Caco-2 (cell line): Measurements from ENCODE around the gene SBNO1. TPM values are rescaled to one million over a fixed set of nuclear protein-coding genes. Genes with fewer than 3 reads are reported as not detected.

ENCODE experiments used
- BruUV-seq: library from RNA; stranded (reverse); fragments of 400-500 nt; replicated peaks from 2 replicates; lab custom pipeline; 2021; lab: Mats Ljungman, UMichigan
- CTCF ChIA-PET: fragments of 300-600 bp; sonication (Branson Sonifier 250); formaldehyde crosslinking; loops from one replicate; lab custom pipeline; 2022; ENCODE audit warnings: antibody characterized with exemption; lab: Charles Lee
- POLR2A ChIA-PET: fragments of 300-600 bp; sonication (Branson Sonifier 250); formaldehyde crosslinking; loops from one replicate; lab custom pipeline; 2022; ENCODE audit warnings: antibody characterized with exemption; lab: Charles Lee
- DNase-seq, 2 experiments: peaks; one replicate each; pipeline versions ENCODE4 v3.0.0 to v3.0.0-alpha.2; 2020 to 2022
- H3K27me3 ChIP-seq: replicated peaks from 2 replicates; pipeline ENCODE4 v1.6.0; 2011; ENCODE audit warnings: low read length; ENCODE audit not compliant: control insufficient read depth, insufficient read depth
- H3K36me3 ChIP-seq: 2 replicates; pipeline ENCODE4 v1.5.1; 2011; ENCODE audit warnings: low read length; ENCODE audit not compliant: control insufficient read depth, insufficient read depth
- H3K4me1 ChIP-seq: fragments of 250-450 bp; sonication (Bioruptor Pico); 2 replicates; pipeline ENCODE4 v1.5.1; 2020; ENCODE audit warnings: mild to moderate bottlenecking
- H3K4me3 ChIP-seq: 2 replicates; pipeline ENCODE4 v1.5.1; 2011; ENCODE audit warnings: low read depth, mild to moderate bottlenecking, control low read depth, low read length
- H3K9me3 ChIP-seq: fragments of 250-450 bp; sonication (Bioruptor Pico); 2 replicates; pipeline ENCODE4 v1.5.1; 2020; ENCODE audit warnings: mild to moderate bottlenecking, moderate library complexity
- H3K27ac Mint-ChIP-seq: one replicate; pipeline ENCODE4 v1.8.0; 2022; ENCODE audit warnings: mixed read lengths; ENCODE audit not compliant: unreplicated experiment
- H3K27me3 Mint-ChIP-seq: one replicate; pipeline ENCODE4 v1.8.0; 2022; ENCODE audit warnings: mixed read lengths; ENCODE audit not compliant: insufficient read depth, unreplicated experiment
- H3K36me3 Mint-ChIP-seq: one replicate; pipeline ENCODE4 v1.8.0; 2022; ENCODE audit warnings: mild to moderate bottlenecking, mixed read lengths; ENCODE audit not compliant: insufficient read depth, unreplicated experiment
- H3K4me1 Mint-ChIP-seq: one replicate; pipeline ENCODE4 v1.8.0; 2022; ENCODE audit warnings: low read depth, mixed read lengths; ENCODE audit not compliant: unreplicated experiment
- H3K4me3 Mint-ChIP-seq: one replicate; pipeline ENCODE4 v1.8.0; 2022; ENCODE audit warnings: mild to moderate bottlenecking, moderate library complexity, mixed read lengths; ENCODE audit not compliant: unreplicated experiment
- H3K9me3 Mint-ChIP-seq: one replicate; pipeline ENCODE4 v1.8.0; 2022; ENCODE audit warnings: mixed read lengths; ENCODE audit not compliant: unreplicated experiment
- CTCF ChIP-seq, 2 experiments: fragments of 200-600 bp in 1 of 2; IDR thresholded peaks; 1 replicate in 1 of 2; 2 replicates in 1 of 2; pipeline versions ENCODE4 v1.5.1 to v1.8.0; 2011 to 2022; ENCODE audit warnings: antibody characterized with exemption in 1 of 2, control low read depth in 1 of 2, inconsistent platforms in 1 of 2, low read depth in 1 of 2, low read length in 1 of 2, mild to moderate bottlenecking in 1 of 2, moderate library complexity in 1 of 2; ENCODE audit not compliant: insufficient read depth in 1 of 2, severe bottlenecking in 1 of 2, unreplicated experiment in 1 of 2
- intact Hi-C: fragments of 100-400 bp; cut with micrococcal nuclease; formaldehyde crosslinking; loops from one replicate; pipeline ENCODE4 v1.10.0; 2022; ENCODE audit not compliant: unreplicated experiment
- total RNA-seq: library from RNA; stranded (reverse); gene quantifications from 2 replicates; pipeline ENCODE4 v1.2.3, GENCODE V29; 2022

Gene SBNO1
- total RNA-seq, 1 experiment from 2014 or later, result 53.8 TPM

GRCh38 chr12:123288751-123289346 is 75.8 kb downstream of the SBNO1 start:
- BruUV-seq, result no TSS peak
- Mint-ChIP-seq H3K9me3 (no peaks in the 10 kb centered on the region), H3K36me3 (peaks cover 57% of the 10 kb centered on the region), H3K4me3 (no peak overlapping the region), H3K27ac (no peak overlapping the region), H3K4me1 (peaks cover 6% of the 10 kb centered on the region), H3K27me3 (no peaks in the 10 kb centered on the region)
- ChIA-PET POLR2A (no interaction called here), CTCF (no interaction called here)
- Histone ChIP-seq H3K4me3 (no peak overlapping the region), H3K27me3 (no peaks in the 10 kb centered on the region), H3K36me3 (no peaks in the 10 kb centered on the region; the same call in 1 of the 2 replicates), H3K9me3 (no peaks in the 10 kb centered on the region), H3K4me1 (peaks cover 5% of the 10 kb centered on the region)
- no peak for TF ChIP-seq CTCF (IDR thresholded peaks at IDR 0.05; ENCODE audit: insufficient read depth in 1 of 2, low read depth in 1 of 2, low read length in 1 of 2, severe bottlenecking in 1 of 2, unreplicated experiment in 1 of 2)
- no peak for DNase-seq
- intact Hi-C loops, result no loop called here

- H3K4me3 ChIP-seq, result no peak overlapping the region
- Mint-ChIP-seq H3K4me1 (no peaks in the 10 kb centered on the region), H3K9me3 (no peaks in the 10 kb centered on the region), H3K4me3 (no peak overlapping the region), H3K36me3 (peaks cover 41% of the 10 kb centered on the region), H3K27ac (no peak overlapping the region), H3K27me3 (no peaks in the 10 kb centered on the region)
- TF ChIP-seq CTCF (IDR thresholded peaks at IDR 0.05; ENCODE audit: insufficient read depth in 1 of 2, low read depth in 1 of 2, low read length in 1 of 2, severe bottlenecking in 1 of 2, unreplicated experiment in 1 of 2), result no peak
- H3K27me3 ChIP-seq, result no peaks in the 10 kb centered on the region
- POLR2A ChIA-PET, result no interaction called here
- no peaks in the 10 kb centered on the region; the same call in 1 of the 2 replicates for H3K36me3 ChIP-seq
- DNase-seq, result no peak
- BruUV-seq, result no TSS peak
- H3K9me3 ChIP-seq, result no peaks in the 10 kb centered on the region
- CTCF ChIA-PET, result no interaction called here
- intact Hi-C loops, result no loop called here
- no peaks in the 10 kb centered on the region for H3K4me1 ChIP-seq
These were observed 77.8 kb downstream of the SBNO1 start for GRCh38 chr12:123286652-123287373.

- no peaks in the 10 kb centered on the region for H3K4me1 Mint-ChIP-seq
- Histone ChIP-seq H3K27me3 (no peaks in the 10 kb centered on the region), H3K4me3 (no peak overlapping the region), H3K36me3 (no peaks in the 10 kb centered on the region), H3K9me3 (no peaks in the 10 kb centered on the region), H3K4me1 (no peaks in the 10 kb centered on the region)
- H3K27me3 Mint-ChIP-seq, result no peaks in the 10 kb centered on the region
- no peak overlapping the region for H3K27ac Mint-ChIP-seq
- ChIA-PET CTCF (interaction anchor here (0.7 kb wide), 1 partner anchor 52 kb away, joined by 3 read pairs; no protein-coding TSS in a partner anchor), POLR2A (no interaction called here)
- no peak for TF ChIP-seq CTCF (IDR thresholded peaks at IDR 0.05; ENCODE audit: insufficient read depth in 1 of 2, low read depth in 1 of 2, low read length in 1 of 2, severe bottlenecking in 1 of 2, unreplicated experiment in 1 of 2)
- no TSS peak for BruUV-seq
- DNase-seq, result no peak
- no peaks in the 10 kb centered on the region for H3K9me3 Mint-ChIP-seq
- H3K4me3 Mint-ChIP-seq, result no peak overlapping the region
- intact Hi-C loops, result no loop called here
- peaks cover 22% of the 10 kb centered on the region for H3K36me3 Mint-ChIP-seq
These were observed 80.0 kb downstream of the SBNO1 start for GRCh38 chr12:123284669-123285068.
